HAP-1 (cell line): Measurements from ENCODE around the gene SELPLG.
A peak's percentile ranks its signal among the peaks of the same experiment; 100 is the strongest.

Source experiments
- DNase-seq, 2 experiments: peaks; one replicate each; pipeline ENCODE4 v3.0.0-alpha.2; 2016 to 2020; ENCODE audit warnings: low spot score in 2 of 2
- H3K27me3 ChIP-seq: fragments of 250-450 bp; sonication (Bioruptor Pico); 2 replicates; pipeline ENCODE4 v1.5.1; 2020; ENCODE audit warnings: low read depth, mild to moderate bottlenecking, moderate library complexity
- H3K36me3 ChIP-seq: fragments of 250-450 bp; sonication (Bioruptor Pico); replicated peaks from 2 replicates; pipeline ENCODE4 v1.5.1; 2020; ENCODE audit warnings: mild to moderate bottlenecking
- H3K4me1 ChIP-seq: fragments of 250-450 bp; sonication (Bioruptor Pico); 2 replicates; pipeline ENCODE4 v1.5.1; 2020; ENCODE audit warnings: mild to moderate bottlenecking
- H3K4me3 ChIP-seq: fragments of 250-450 bp; sonication (Bioruptor Pico); 2 replicates; pipeline ENCODE4 v1.5.1; 2020; ENCODE audit warnings: mild to moderate bottlenecking, moderate library complexity
- H3K9me3 ChIP-seq: fragments of 250-450 bp; sonication (Bioruptor Pico); 2 replicates; pipeline ENCODE4 v1.5.1; 2020; ENCODE audit warnings: mild to moderate bottlenecking, moderate library complexity
- in situ Hi-C: fragments of 300-500 bp; cut with MboI; formaldehyde crosslinking; loops from 3 replicates; pipeline ENCODE4 v1.14.3; 2020; ENCODE audit warnings: low sequenced_read_pairs, inconsistent platforms, mixed read lengths

Gene SELPLG

DNA sequence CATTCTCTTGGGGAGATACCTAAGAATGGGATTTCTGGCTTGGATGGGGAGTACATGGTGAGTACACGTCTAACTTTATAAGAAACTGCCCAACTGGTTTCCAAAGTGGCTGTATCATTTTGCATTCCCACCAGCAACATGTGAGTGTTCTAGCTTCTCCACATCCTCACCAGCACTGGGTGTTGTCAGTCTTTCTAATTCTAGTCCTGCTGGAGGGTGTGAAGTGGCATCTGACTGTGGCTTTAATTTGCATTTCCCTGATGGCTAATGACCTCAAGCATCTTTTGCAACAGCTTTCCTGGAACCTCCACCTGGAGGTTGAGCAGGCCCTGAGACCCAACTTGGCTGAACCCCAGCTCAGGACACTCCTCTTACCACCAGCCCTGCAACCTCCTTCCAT lies 17.8 kb downstream of the SELPLG start:
- Histone ChIP-seq H3K4me3 (no peak overlapping the region), H3K36me3 (no peaks in the 10 kb centered on the region), H3K9me3 (no peaks in the 10 kb centered on the region), H3K4me1 (no peaks in the 10 kb centered on the region), H3K27me3 (no peaks in the 10 kb centered on the region)
- in situ Hi-C loops, result loop anchor here (5.0 kb wide), 1 partner anchor 49 kb away; no protein-coding TSS in a partner anchor
- no peak for DNase-seq

DNA sequence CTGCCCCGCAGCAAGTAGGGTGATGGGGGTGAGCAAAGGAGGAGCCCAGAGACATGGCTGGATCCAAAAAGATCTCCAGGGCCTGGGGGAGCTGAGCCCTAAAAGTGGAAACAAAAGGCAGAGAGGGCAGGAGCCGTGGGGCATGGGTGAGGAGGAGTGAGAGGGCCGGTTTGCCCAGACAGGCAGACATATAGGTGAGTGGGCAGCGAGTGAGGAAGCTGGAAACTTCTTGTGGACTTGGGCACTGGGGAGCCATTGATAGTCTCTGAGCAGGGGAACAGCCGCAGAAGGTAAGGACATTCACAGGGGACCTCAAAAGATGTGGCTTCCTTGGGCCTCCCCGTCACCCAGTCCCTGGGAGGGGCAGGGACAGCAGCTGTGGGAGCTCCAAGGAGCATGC lies 19.1 kb downstream of the SELPLG start:
- Histone ChIP-seq H3K27me3 (no peaks in the 10 kb centered on the region), H3K36me3 (no peaks in the 10 kb centered on the region), H3K4me3 (no peak overlapping the region), H3K9me3 (no peaks in the 10 kb centered on the region), H3K4me1 (no peaks in the 10 kb centered on the region)
- in situ Hi-C loops, result loop anchor here (5.0 kb wide), 1 partner anchor 47 kb away; no protein-coding TSS in a partner anchor
- no peak for DNase-seq

DNA sequence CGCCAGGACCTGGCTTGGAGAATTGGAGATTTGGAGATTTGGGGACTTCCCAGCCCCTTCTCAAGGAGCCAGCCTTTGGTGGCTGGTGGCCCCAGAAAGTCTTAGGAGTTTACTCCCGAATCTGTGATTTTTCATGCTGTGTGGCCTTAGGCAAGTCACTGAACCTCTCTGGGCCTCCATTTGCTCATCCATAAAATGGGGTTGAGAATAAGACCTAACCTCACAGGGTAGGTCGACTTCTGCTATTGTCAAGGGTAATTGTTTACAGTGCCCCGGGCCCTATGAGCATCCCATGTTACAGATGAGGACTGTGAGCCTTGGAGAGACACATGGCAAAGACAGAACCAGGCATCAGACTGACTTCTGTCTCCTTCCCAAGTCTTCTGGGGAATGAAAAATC lies 19.7 kb downstream of the SELPLG start:
- Histone ChIP-seq H3K4me3 (no peak overlapping the region), H3K9me3 (no peaks in the 10 kb centered on the region), H3K27me3 (no peaks in the 10 kb centered on the region), H3K4me1 (no peaks in the 10 kb centered on the region), H3K36me3 (no peaks in the 10 kb centered on the region)
- in situ Hi-C loops, result no loop called here
- no peak for DNase-seq

DNA sequence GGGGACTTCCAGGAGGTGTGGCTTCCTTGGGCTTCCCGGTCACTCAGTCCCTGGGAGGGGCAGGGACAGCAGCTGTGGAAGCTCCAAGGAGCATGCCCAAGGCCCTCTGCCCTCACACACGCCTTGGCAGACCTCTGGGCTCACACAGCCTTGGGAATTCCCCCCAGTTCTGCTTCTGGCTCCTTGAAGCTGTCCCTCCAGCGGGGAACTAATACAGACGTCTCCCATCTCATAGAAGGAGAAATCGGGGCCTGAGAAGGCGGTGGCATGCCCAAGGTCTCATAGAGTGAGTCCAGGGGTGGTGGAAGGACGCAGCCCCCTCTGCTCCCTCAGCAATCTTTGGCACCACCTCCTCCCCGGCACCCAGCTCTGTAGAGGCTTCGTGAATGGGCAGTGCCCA lies 20.1 kb downstream of the SELPLG start:
- Histone ChIP-seq H3K27me3 (no peaks in the 10 kb centered on the region), H3K9me3 (no peaks in the 10 kb centered on the region), H3K36me3 (no peaks in the 10 kb centered on the region), H3K4me1 (no peaks in the 10 kb centered on the region), H3K4me3 (no peak overlapping the region)
- DNase-seq, result no peak
- in situ Hi-C loops, result no loop called here

DNA sequence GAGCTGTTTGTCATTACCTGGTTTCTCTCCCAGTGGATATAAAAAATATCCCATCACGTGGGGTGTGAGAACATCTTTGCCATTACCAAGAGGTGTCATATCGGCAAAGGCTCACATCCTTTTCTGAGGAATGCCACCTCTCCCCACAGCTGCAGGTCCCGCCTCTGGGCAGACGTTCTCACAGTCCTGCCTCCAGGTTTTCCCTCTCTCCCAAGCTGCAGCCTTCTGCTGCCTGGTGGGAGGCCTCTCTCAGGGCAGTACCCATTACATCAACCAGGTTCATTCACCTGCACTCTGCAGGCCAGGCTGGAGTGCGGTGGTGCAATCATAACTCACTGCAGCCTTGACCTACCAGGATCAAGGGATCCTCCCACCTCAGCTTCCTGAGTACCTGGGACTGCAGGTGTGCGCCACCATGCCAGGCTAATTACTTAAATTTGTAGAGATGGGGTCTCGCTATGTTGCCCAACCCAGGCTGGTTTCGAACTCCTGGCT lies 20.9 kb downstream of the SELPLG start:
- DNase-seq, result no peak
- Histone ChIP-seq H3K4me1 (no peaks in the 10 kb centered on the region), H3K36me3 (no peaks in the 10 kb centered on the region), H3K9me3 (no peaks in the 10 kb centered on the region), H3K4me3 (no peak overlapping the region), H3K27me3 (no peaks in the 10 kb centered on the region)
- in situ Hi-C loops, result no loop called here

DNA sequence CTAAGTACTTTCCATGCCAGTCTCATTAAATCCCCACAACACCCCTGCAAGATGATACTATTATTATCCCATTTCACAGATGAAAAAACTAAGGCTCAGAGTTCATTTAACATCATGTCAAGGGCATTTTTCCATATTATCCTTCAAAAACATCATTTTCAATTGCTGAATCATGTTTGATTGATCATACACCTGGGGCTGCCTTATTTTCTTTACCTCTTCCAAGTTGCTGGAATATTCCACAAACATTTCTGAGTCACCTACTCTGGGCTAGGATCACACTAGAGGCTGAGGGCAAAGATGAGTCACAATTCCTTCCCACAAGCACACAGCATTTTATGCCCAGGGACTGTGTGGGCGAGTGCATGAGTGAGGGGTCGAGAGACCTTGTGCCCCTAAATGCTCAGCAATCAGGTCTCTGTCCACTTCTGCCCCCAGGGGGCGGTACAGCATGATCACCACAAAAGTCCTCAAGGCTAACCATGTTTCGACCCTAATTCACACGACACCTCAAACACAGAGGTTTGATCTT lies 21.7 kb downstream of the SELPLG start:
- Histone ChIP-seq H3K36me3 (no peaks in the 10 kb centered on the region), H3K9me3 (no peaks in the 10 kb centered on the region), H3K27me3 (no peaks in the 10 kb centered on the region), H3K4me1 (no peaks in the 10 kb centered on the region), H3K4me3 (no peak overlapping the region)
- DNase-seq, result peak; percentile 26 to 71
- in situ Hi-C loops, result no loop called here

DNA sequence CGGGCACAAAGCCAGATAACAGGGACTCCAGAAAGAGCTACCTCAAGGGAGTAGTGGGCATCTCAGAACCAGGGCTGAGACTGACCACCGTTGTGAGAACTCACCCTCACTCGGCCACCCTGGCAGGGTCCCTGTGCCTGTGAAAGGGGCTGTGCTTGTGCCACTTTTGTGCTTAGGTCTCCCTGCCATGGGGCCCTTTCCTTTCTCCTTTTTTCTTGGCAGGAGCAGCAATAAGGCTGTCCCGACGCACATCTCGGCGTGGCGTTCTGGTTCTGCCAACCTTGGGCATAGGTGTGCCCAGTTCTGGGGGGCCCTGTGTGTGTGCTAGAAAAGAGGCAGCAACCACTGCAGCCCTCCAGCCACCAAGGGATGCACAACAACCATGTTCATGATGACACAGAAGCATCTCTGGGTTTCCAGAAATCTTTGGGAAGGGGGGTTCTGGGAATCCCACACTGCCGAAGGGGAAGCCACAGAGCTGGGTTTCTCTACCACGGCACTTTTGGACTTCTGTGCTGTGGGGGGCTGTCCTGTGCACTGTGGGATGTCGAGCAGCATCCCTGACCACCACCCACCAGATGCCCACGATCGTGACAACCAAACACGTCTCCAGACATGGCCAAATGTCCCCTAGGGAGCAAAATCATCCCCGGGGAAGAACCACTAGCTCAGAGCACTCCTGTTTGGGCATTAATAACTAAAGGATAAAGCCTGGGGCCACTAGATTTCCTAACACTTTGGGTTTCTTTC lies 22.7 kb downstream of the SELPLG start:
- no peaks in the 10 kb centered on the region for H3K27me3 ChIP-seq
- H3K36me3 ChIP-seq, result no peaks in the 10 kb centered on the region
- no peak overlapping the region for H3K4me3 ChIP-seq
- DNase-seq, result no peak
- no peaks in the 10 kb centered on the region for H3K9me3 ChIP-seq
- in situ Hi-C loops, result no loop called here
- no peaks in the 10 kb centered on the region for H3K4me1 ChIP-seq

DNA sequence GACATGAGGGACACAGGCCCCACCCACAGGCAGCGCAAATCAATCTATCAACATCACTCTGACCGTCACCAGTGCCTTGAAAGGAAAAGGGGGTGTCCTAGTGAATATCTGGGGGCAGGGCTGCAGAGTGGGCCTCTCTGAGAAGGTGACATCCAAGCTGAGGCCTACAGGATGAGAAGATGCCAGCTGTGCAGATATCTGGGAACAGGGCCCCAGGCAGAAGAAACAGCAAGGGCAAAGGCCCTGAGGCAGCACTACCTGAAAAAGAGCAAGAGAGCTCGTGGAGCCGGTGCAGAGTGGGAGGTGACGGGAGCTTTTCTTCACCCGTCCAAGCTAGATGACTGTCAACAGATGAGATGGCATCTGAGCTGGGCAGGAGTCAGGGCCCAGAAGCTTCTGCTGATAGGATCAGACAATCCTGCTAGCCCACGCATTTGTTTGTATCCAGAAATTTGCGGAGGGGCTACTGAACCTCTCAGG lies 23.3 kb downstream of the SELPLG start:
- H3K4me3 ChIP-seq, result no peak overlapping the region
- in situ Hi-C loops, result no loop called here

DNA sequence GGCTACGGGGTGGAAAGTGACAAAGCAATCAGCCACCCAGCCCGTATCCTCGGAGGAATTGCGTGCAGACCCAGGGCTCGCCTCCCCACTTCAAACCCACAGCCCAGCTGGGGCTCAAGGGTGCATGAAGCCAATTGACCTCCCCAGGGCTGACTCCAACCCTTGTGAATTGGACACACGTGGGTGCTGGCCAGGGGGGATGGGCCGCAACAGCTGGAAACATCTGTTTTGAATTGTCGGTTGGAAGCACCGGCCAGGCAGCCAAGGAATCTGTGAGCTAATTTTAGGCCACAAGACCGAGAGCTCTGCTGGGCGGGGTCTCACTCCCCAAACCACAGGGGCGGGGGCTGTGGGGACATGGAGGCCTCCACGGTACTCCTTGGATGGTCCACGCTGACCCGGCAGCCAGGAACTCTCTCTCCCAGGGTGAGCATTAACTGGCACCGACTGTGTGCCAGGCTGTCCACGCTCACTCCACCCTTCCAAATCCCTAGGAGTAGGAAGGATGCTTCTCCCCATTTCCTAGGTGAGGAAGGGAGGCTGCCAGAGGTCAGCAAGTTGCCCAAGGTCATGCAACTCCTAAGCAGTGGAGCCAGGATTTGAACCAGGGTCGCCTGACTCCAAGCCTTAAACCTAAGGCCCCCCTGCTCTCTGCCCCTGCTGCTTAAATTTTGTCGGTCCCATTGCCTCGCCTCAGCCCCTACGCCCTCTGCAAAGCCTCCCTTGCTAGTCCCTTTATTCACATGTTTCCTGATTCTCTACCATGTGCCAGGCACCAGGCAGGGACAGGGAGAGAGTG lies 24.0 kb downstream of the SELPLG start:
- in situ Hi-C loops, result no loop called here
- DNase-seq, result no peak
- no peak overlapping the region for H3K4me3 ChIP-seq
- H3K9me3 ChIP-seq, result no peaks in the 10 kb centered on the region
- H3K36me3 ChIP-seq, result no peaks in the 10 kb centered on the region
- no peaks in the 10 kb centered on the region for H3K4me1 ChIP-seq
- no peaks in the 10 kb centered on the region for H3K27me3 ChIP-seq

More for the DNA sequence above, 23.3 kb downstream of the SELPLG start:
- Histone ChIP-seq H3K9me3 (no peaks in the 10 kb centered on the region), H3K36me3 (no peaks in the 10 kb centered on the region), H3K27me3 (no peaks in the 10 kb centered on the region), H3K4me1 (no peaks in the 10 kb centered on the region)
- no peak for DNase-seq

DNA sequence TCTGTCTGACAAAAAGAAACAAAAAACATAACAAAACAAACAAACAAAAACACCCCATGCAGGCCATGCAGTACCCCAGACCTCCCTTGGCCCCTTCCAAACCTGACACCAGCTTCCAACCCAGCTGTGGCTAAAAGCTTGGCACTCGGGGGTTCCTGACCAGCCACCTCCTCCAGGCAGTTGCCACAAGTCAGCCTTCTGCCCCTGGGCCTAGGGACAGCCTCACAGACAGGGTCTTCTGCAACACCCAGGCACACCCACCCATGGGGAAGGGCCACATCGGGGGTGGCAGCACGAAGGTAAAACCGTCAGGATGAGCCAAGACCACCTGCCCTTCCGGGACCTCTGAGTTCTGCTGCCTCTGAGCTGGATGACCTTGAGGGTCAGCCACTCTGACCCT lies 25.1 kb downstream of the SELPLG start:
- DNase-seq, result no peak
- H3K4me1 ChIP-seq, result no peaks in the 10 kb centered on the region
- H3K36me3 ChIP-seq, result no peaks in the 10 kb centered on the region
- no peaks in the 10 kb centered on the region for H3K27me3 ChIP-seq
- in situ Hi-C loops, result no loop called here
- H3K9me3 ChIP-seq, result no peaks in the 10 kb centered on the region
- no peak overlapping the region for H3K4me3 ChIP-seq

DNA sequence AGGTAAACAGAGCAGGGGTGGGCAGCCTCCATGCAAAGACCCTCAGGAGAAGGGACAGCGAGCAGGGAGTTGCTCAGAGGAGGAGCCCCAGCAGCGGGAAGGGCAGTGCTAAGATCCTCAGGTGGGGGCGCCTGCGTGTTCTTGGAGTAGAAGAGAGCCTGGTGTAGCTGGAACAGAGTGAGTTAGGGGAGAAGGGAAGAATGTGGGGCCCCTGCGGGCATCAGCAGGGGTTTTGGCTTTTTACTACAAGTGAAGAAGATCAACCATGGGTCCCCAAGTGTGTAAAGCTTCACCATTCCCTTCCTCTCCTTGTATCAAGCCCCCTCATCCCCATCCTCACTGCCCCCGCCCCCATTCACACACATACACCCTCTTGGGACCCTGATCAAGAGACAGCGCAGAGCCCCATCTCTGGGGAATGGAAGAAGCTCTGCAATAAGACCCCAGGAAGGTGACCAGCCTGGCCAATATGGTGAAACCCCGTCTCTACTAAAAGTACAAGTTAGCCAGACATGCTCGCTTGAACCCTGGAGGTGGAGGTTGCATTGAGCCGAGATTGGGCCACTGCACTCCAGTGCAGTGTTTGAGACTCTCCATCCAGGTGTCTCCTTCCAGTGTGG lies 25.6 kb downstream of the SELPLG start:
- Histone ChIP-seq H3K9me3 (no peaks in the 10 kb centered on the region), H3K36me3 (no peaks in the 10 kb centered on the region), H3K4me3 (no peak overlapping the region), H3K27me3 (no peaks in the 10 kb centered on the region), H3K4me1 (no peaks in the 10 kb centered on the region)
- in situ Hi-C loops, result no loop called here
- DNase-seq, result no peak

DNA sequence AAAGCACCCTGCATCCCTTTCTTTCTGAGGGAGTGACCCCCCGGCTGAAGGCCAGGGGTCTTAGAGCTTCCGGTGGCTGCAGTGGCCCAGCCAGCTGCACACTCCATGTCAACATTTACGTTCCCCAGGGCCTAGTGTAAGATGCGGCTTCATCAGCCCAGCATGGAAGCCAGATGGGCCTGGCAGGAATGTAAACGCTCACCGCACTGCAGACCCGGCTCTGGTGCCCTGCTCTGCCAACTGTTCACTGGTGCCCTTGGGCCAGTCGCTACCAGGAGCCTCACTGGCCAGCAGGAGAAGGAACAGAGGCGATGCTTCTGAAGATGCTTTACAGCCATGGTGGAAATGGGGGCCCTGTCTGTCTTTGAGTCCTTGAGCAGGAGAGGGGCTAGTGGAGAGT lies 27.2 kb downstream of the SELPLG start:
- H3K4me1 ChIP-seq, result no peaks in the 10 kb centered on the region
- in situ Hi-C loops, result no loop called here
- DNase-seq, result no peak
- no peaks in the 10 kb centered on the region for H3K36me3 ChIP-seq
- no peaks in the 10 kb centered on the region for H3K27me3 ChIP-seq
- H3K4me3 ChIP-seq, result no peak overlapping the region
- H3K9me3 ChIP-seq, result no peaks in the 10 kb centered on the region

DNA sequence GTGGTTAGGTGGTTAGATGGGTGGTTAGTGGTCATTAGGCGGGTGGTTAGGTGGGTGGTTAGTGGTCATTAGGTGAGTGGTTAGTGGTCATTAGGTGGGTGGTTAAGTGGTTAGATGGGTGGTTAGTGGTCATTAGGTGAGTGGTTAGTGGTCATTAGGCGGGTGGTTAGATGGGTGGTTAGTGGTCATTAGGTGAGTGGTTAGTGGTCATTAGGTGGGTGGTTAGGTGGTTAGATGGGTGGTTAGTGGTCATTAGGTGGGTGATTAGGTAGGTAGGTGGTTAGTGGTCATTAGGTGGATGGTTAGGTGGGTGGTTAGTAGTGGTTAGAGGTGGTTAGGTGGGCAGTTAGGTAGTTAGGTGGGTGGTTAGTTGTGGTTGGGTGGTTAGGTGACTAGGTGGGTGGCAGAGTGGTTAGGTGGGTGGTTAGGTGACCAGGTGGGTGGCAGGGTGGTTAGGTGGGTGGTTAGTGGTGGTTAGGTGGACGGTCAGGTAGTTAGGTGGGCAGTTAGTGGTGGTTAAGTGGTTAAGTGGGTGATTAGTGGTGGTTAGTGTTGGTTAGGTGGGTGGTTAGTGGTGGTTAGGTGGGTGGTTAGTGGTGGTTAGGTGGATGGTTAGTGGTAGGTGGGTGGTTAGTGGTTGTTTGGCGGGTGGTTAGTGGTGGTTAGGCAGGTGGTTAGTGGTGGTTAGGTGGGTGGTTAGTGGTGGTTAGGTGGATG lies 27.8 kb downstream of the SELPLG start:
- no peaks in the 10 kb centered on the region for H3K9me3 ChIP-seq
- in situ Hi-C loops, result no loop called here
- H3K4me1 ChIP-seq, result no peaks in the 10 kb centered on the region
- H3K27me3 ChIP-seq, result no peaks in the 10 kb centered on the region
- no peaks in the 10 kb centered on the region for H3K36me3 ChIP-seq
- DNase-seq, result no peak
- no peak overlapping the region for H3K4me3 ChIP-seq
